T-helper 1 cell treated with Interleukin-12 subunit alpha and Interleukin-12 subunit beta and Interleukin-4 antibody, amounts not matched to agents 30 μg/mL and 1 μg/mL, for 36 hours (primary cell): Measurements from ENCODE around the gene RNASE1.
"Not testable (repeated sequence)": the region's sequence is repeated elsewhere in the genome, so short reads cannot be mapped to it uniquely, and the experiment has no call there.

ENCODE experiments used
- H3K27ac Mint-ChIP-seq: one replicate; pipeline ENCODE4 v1.8.0; 2021; ENCODE audit warnings: mild to moderate bottlenecking, mixed read lengths
- H3K27me3 Mint-ChIP-seq: one replicate; pipeline ENCODE4 v1.8.0; 2021; ENCODE audit warnings: low read depth, mixed read lengths
- H3K36me3 Mint-ChIP-seq: one replicate; pipeline ENCODE4 v1.8.0; 2021; ENCODE audit warnings: low read depth, mixed read lengths
- H3K4me1 Mint-ChIP-seq: one replicate; pipeline ENCODE4 v1.8.0; 2021; ENCODE audit warnings: low read depth, mixed read lengths
- H3K4me3 Mint-ChIP-seq: one replicate; pipeline ENCODE4 v1.8.0; 2021; ENCODE audit warnings: mild to moderate bottlenecking, moderate library complexity, mixed read lengths
- H3K9me3 Mint-ChIP-seq: one replicate; pipeline ENCODE4 v1.8.0; 2021; ENCODE audit warnings: mixed read lengths

Gene RNASE1

DNA sequence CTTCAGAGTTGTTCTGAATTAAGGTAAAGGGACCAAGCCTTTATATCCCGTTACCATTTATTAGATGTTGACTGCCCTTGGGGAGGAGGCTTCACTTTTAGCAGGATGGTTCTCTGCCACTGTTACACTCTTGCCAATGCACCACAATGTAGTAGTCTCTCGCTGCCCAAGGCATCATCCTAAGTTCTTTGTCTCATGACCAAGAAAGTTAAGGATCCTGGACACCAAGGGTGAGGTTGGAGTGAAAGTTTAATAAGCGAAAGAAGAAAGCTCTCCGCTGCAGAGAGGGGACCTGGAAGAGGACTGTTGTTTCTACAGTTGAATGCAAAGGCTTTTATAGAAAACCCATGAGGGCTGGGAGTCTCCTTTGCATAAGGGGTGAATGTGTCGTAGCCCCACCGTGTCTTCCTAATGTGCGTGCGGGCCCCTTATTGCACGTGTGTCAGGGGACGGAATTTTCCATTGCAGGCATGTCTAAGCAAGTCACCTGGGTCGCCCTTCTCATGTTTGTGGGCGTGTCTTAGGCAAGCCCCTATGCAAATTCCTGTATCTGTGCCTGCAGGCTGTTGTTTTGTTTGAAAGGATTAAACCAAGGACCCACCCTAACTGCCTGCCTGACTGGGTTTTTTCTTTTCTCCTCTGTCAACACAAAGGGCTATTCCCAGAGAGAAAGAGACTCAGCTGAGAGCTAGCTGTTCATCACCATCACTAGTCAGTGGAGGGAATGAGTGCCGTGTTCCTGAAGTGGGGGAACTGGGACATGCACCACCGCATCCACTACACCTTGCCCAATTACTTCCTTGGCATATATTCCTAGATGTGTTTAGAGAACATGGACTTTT lies 17.6 kb upstream of the RNASE1 start:
- Mint-ChIP-seq H3K4me1 (no peaks in the 10 kb centered on the region), H3K27me3 (peaks cover 15% of the 10 kb centered on the region), H3K9me3 (no peaks in the 10 kb centered on the region), H3K36me3 (no peaks in the 10 kb centered on the region), H3K4me3 (no peak overlapping the region), H3K27ac (no peak overlapping the region)

DNA sequence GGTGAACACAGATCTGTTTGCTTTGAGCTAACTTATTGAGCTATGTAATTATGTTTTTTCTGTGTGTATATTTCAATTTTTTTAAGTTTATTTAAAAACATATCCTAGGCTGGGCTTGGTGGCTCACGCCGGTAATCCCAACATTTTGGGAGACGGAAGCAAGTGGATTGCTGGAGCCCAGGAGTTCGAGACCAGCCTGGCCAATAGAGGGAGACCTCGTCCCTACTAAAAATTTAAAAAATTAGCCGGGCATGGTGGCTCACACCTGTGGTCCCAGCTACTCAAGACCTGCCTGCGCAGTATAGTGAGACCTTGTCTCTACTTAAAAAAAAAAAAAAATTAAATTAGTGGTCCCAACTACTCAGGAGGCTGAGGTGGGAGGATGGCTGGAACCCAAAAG lies 16.2 kb upstream of the RNASE1 start:
- Mint-ChIP-seq H3K27ac (no peak overlapping the region), H3K36me3 (no peaks in the 10 kb centered on the region)

DNA sequence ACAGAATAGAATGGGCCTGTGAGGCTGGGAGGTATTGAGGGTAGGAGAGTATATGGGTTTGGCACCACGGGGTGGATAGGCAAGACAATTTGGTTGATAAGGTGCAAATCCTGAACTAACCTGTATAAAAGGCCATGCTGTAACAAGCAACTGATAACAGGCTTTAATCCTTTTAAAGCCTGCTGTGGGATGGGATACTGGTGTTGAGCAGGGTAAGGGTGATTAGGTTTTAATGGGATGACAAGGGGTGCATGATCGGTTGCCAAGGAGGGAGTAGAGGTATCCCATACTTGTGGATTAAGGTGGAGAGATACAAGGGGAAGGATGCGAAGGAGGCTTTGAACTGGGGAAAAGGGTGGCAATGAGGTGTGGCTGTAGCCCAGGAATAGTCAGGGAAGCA lies 13.3 kb upstream of the RNASE1 start:
- H3K4me1 Mint-ChIP-seq, H3K36me3 Mint-ChIP-seq, H3K4me3 Mint-ChIP-seq, H3K27ac Mint-ChIP-seq, H3K27me3 Mint-ChIP-seq, H3K9me3 Mint-ChIP-seq: not testable (repeated sequence)

More for the DNA sequence above, 16.2 kb upstream of the RNASE1 start:
- Mint-ChIP-seq H3K9me3 (no peaks in the 10 kb centered on the region), H3K27me3 (peaks cover 15% of the 10 kb centered on the region), H3K4me1 (no peaks in the 10 kb centered on the region), H3K4me3 (no peak overlapping the region)

DNA sequence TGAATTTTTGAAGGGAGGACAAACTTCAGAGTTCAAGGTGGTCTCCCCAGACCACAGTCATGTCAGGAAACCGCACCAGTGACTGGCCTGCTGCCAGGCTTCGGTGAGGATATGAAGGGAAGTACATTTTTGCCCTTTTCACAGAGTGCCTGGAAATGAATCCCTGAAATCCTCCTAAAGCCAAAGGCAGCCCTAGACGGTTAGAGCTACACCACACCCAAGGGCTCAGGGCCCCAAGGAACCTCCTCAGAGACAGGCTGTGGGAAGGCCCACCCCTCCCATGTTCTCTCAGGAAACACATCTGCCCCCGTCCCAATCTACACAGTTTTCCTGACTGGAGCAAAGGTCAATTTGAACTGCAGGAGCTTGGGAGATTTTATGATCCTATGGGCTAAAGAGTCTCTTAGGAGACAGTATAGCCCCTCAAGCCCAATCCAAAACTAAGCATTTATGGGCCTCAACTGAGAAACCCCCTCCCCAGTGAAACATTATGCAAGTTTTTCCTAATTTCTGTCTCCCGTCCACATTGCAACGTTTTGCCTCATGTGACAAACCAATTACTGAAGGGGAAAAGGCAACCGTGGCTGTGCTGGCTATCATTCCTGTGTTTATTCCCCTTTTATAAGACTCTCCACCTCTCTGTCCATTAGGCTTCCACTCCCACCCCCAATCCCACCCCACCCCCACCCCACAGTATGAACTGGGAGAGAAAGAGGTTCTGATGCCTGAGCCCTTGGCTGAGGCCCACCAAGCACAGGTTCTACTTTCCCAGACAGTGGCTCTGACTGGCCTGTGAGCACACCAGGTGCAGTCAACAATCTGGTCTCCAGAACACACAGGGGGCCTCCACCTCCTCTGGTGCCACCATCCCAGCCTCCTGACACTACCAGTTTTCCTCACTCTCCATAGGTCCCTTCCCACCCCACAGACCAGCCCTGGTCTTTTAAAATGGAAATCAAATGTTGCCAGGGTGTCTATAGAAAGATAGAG lies 9.6 kb upstream of the RNASE1 start:
- no peaks in the 10 kb centered on the region for H3K4me1 Mint-ChIP-seq
- no peak overlapping the region for H3K27ac Mint-ChIP-seq
- H3K27me3 Mint-ChIP-seq: peaks cover 14% of the 10 kb centered on the region
- H3K36me3 Mint-ChIP-seq: no peaks in the 10 kb centered on the region
- no peak overlapping the region for H3K4me3 Mint-ChIP-seq
- no peaks in the 10 kb centered on the region for H3K9me3 Mint-ChIP-seq

DNA sequence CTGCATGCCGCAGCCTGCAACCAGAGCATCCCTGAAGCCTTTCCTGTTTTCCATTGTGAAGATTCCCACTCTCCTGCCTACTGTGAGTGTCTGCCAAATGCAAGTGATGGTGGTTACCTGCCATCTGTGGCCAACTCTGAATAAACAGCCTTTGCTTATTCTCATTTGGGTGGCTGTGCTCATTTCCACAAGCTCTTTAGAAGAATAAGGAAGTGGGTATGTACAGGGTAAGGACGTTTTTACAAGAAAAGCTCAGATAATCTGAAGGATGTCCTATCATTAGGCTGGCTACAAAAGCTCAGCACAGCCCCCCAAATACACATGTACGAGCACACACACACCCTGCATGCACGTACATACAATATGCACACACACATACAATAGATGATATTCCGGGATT lies 7.3 kb upstream of the RNASE1 start:
- no peak overlapping the region for H3K27ac Mint-ChIP-seq
- no peaks in the 10 kb centered on the region for H3K4me1 Mint-ChIP-seq
- H3K4me3 Mint-ChIP-seq: no peak overlapping the region
- H3K9me3 Mint-ChIP-seq: no peaks in the 10 kb centered on the region
- peaks cover 30% of the 10 kb centered on the region for H3K27me3 Mint-ChIP-seq
- H3K36me3 Mint-ChIP-seq: no peaks in the 10 kb centered on the region

DNA sequence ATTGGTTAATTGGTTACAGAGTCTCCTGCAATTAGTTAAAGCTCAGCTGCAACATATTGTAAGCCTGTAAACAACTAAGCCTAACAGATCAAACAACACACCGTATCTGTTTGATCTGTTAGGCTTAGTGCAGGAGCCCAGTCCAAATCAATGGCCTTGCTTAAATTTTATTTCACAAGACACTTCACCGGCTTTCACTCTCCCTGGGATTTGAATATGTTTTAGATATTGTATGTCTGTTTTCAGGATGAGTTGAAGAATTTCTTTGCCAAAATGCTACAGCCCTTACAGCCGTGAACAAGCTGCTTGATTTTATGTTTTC lies 5.5 kb upstream of the RNASE1 start:
- Mint-ChIP-seq H3K4me3 (no peak overlapping the region), H3K9me3 (no peaks in the 10 kb centered on the region), H3K27me3 (peaks cover 30% of the 10 kb centered on the region), H3K36me3 (no peaks in the 10 kb centered on the region), H3K4me1 (no peaks in the 10 kb centered on the region), H3K27ac (no peak overlapping the region)

DNA sequence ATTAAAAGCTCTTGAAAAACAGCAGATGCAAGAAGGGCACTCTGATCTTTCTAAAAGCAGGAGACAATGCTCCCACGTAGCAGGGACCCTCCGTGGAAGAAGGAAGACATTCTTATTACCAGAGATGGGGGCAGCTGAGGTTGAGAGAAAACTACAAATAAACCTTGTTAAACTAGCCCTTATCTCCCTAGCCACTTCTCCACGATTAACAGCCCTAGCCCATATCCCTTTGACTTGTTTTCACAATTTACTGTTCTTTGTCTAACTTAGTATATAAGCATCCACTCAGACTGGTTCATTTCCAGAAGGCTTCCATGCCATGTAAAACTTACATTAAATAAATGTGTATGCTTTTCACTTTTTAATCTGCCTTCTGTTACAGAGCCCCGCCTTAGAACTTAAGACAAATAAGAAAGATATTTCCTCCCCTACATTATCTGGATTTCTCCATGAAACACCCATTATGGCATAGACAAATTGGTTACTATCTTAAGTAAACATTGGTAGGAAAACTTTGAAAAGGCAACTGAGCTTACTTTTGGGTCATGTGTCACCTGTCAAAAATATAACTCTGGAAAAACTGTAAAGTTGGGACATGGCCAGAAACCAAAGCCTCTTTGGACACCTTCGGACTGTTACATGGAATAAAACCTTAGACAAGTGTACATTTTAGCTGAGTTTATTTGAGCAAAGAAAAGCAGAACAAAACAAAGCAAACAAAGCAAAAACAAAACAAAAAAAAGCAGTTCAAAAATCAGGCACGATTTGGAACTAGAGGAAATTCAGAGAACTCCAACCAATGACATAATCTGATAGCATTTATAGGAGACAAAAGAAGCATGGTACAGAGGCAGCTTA lies 4.9 kb upstream of the RNASE1 start:
- H3K4me1 Mint-ChIP-seq: no peaks in the 10 kb centered on the region
- no peak overlapping the region for H3K27ac Mint-ChIP-seq
- H3K36me3 Mint-ChIP-seq: no peaks in the 10 kb centered on the region
- H3K27me3 Mint-ChIP-seq: peaks cover 30% of the 10 kb centered on the region
- no peak overlapping the region for H3K4me3 Mint-ChIP-seq
- H3K9me3 Mint-ChIP-seq: no peaks in the 10 kb centered on the region

DNA sequence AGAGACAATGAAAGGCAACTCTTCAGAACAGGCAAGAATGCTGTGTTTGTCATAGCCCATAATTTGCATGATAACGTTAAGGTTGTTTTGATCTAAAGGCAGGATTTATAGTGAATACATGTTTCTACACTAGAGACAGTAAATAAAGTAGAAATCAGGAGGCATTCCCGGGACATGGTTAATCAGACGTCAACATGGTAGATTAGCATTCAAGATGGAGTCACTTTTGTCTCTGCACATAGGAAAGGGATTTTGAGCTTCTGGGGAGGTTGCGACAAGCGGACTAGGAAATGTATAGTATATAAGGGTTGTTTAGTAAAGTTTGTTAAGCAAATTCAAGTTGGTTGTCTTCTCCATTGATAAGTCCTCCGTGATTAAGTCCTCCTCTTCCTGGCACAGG lies 2.8 kb upstream of the RNASE1 start:
- Mint-ChIP-seq H3K36me3 (no peaks in the 10 kb centered on the region), H3K4me3 (no peak overlapping the region), H3K27ac (no peak overlapping the region), H3K27me3 (peaks cover 35% of the 10 kb centered on the region), H3K9me3 (no peaks in the 10 kb centered on the region), H3K4me1 (peaks cover 9% of the 10 kb centered on the region)

DNA sequence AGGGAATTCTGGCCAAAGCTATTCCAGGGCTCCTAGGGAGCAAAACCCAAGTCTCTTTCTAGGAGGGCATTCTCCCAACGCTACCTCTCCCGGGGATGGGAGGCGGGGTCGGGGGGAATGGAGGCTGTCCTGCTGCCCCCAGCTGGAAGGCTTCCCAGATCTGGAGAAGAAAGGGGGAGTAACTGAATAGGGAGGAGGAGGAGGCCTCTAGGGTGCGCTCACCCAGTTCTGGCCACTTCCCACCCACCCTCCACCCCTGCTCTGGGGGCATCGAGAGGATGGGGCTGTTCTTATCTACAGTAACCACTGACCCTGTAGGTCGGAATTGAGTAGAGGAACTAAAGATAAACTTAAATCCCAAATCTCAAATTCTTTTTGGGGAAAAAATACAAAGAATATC lies 579 bp upstream of the RNASE1 start:
- Mint-ChIP-seq H3K36me3 (no peaks in the 10 kb centered on the region), H3K9me3 (no peaks in the 10 kb centered on the region), H3K27ac (no peak overlapping the region), H3K27me3 (peaks cover 33% of the 10 kb centered on the region), H3K4me1 (peaks cover 11% of the 10 kb centered on the region), H3K4me3 (no peak overlapping the region)

DNA sequence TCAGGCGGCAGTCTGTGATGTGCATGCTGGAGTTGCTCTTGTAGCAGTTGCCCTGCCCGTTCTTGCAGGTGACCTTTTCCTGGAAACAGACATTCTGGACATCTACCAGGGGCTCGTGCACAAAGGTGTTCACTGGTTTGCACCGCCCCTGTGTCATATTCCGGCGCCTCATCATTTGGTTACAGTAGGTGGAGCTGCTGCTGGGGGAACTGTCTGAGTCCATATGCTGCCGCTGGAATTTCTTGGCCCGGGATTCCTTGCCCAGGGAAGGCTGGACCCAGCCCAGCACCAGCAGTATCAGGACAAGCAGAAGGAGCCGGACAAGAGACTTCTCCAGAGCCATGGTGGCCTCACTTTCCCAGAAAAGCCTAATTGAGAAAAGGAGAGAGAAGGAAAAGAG lies 918 bp downstream of the RNASE1 start:
- H3K9me3 Mint-ChIP-seq: no peaks in the 10 kb centered on the region
- H3K36me3 Mint-ChIP-seq: no peaks in the 10 kb centered on the region
- H3K4me1 Mint-ChIP-seq: peaks cover 11% of the 10 kb centered on the region
- H3K27ac Mint-ChIP-seq: no peak overlapping the region
- H3K4me3 Mint-ChIP-seq: no peak overlapping the region
- peaks cover 24% of the 10 kb centered on the region for H3K27me3 Mint-ChIP-seq

DNA sequence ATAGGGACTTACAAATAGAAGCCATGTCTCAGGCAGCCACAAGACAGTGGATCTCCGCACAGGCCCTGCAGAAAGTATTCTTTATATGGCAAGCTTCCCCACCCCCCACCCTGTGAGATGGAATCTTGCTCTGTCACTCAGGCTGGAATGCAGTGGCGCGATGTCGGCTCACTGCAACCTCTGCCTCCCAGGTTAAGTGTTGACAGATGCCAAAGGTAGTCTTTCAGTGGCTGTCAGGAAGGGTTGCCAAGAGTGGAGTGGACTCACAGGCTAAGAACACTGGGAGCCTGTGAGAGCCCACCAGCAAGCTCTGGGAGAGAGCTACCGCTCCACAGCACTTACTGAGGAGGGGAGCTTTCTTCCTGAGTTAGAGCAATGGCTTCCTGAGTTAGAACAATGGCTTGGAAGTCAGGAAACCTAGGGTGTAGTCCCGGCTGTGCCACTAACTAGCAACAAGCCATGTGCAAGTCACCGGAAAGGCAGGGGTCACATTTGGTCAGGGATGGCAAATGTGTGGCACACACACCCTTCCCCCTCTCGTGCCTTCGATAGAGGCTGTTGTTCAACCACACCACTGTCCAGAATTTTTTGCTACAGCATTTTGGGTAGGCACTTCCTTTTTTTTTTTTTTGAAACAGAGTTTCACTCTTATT lies 2.6 kb downstream of the RNASE1 start:
- H3K27ac Mint-ChIP-seq: no peak overlapping the region
- H3K36me3 Mint-ChIP-seq: no peaks in the 10 kb centered on the region
- H3K9me3 Mint-ChIP-seq: no peaks in the 10 kb centered on the region
- no peak overlapping the region for H3K4me3 Mint-ChIP-seq
- peaks cover 12% of the 10 kb centered on the region for H3K27me3 Mint-ChIP-seq
- peaks cover 11% of the 10 kb centered on the region for H3K4me1 Mint-ChIP-seq

DNA sequence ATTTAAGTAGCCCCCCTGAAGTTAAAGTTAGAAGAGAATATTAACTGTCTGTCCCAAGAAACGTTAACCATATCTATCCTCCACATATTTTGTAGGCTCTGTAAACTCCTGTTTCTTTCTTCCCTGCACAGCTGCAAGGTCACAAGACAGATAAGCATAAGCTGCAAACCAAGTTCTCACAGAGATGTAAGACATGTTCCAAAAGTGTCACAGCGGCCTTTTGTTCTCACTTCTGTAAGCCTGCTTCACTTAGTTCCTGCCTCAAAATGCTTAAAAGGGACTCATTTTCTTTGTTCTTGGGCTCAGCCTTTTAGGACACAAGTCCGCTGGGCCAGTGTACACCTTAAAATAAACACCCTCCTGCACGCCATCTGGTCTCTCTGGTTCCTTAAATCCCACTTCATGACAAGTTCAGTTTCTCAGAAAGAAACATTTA lies 3.2 kb downstream of the RNASE1 start:
- H3K27ac Mint-ChIP-seq: no peak overlapping the region
- no peaks in the 10 kb centered on the region for H3K9me3 Mint-ChIP-seq
- H3K36me3 Mint-ChIP-seq: no peaks in the 10 kb centered on the region
- H3K4me3 Mint-ChIP-seq: no peak overlapping the region
- peaks cover 11% of the 10 kb centered on the region for H3K4me1 Mint-ChIP-seq
- peaks cover 13% of the 10 kb centered on the region for H3K27me3 Mint-ChIP-seq

DNA sequence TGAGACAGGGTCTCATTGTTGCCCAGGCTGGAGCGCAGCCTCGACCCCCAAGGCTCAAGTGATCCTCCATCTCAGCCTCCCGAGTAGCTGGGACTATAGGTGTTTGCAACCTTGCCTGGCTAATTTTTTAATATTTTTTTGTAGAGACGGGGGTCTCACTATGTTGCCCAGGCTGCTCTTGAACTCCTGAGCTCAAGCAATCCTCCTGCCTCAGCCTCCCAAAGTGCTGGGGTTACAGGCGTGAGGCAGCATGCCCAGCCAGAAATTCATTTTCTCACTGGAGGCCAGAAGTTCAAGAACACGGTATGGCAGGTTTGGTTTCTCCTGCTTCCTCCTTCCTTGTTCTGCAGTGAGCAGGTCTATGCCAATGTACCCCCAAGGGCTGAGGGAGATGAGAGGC lies 3.7 kb downstream of the RNASE1 start:
- no peak overlapping the region for H3K4me3 Mint-ChIP-seq
- H3K27me3 Mint-ChIP-seq: peaks cover 18% of the 10 kb centered on the region
- H3K9me3 Mint-ChIP-seq: no peaks in the 10 kb centered on the region
- H3K27ac Mint-ChIP-seq: no peak overlapping the region
- H3K36me3 Mint-ChIP-seq: no peaks in the 10 kb centered on the region
- peaks cover 11% of the 10 kb centered on the region for H3K4me1 Mint-ChIP-seq

DNA sequence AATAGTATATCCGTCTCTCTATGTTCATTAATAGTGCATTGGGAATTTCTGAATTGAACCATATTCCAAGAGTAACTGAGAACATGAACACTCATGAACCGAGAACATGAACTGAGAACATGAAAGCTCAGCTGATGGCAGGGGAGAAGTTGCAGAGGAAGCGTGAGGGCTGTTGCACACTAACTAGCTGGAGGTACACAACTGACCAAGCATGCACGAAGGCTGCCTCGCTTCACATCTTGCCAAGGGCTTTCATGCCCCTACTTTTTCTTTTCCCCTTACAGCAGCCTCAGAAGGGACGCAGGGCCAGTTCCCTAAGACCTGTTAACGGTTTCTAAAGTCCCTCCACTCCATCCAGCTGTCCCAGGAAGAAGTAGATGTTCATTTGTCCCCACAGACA lies 4.3 kb downstream of the RNASE1 start:
- no peak overlapping the region for H3K4me3 Mint-ChIP-seq
- peaks cover 18% of the 10 kb centered on the region for H3K27me3 Mint-ChIP-seq
- H3K36me3 Mint-ChIP-seq: no peaks in the 10 kb centered on the region
- H3K27ac Mint-ChIP-seq: no peak overlapping the region
- H3K9me3 Mint-ChIP-seq: no peaks in the 10 kb centered on the region
- H3K4me1 Mint-ChIP-seq: peaks cover 11% of the 10 kb centered on the region
